HG03095 (cell line): ENCODE results near the gene KRTAP5-10.
"Not testable (repeated sequence)": the region's sequence is repeated elsewhere in the genome, so short reads cannot be mapped to it uniquely, and the experiment has no call there.

ENCODE experiments used
- ATAC-seq: cut with Tn5 transposase; IDR thresholded peaks from one replicate; pipeline ENCODE4 v1.9.1; 2021; ENCODE audit warnings: moderate library complexity; ENCODE audit not compliant: unreplicated experiment

Gene KRTAP5-10

DNA sequence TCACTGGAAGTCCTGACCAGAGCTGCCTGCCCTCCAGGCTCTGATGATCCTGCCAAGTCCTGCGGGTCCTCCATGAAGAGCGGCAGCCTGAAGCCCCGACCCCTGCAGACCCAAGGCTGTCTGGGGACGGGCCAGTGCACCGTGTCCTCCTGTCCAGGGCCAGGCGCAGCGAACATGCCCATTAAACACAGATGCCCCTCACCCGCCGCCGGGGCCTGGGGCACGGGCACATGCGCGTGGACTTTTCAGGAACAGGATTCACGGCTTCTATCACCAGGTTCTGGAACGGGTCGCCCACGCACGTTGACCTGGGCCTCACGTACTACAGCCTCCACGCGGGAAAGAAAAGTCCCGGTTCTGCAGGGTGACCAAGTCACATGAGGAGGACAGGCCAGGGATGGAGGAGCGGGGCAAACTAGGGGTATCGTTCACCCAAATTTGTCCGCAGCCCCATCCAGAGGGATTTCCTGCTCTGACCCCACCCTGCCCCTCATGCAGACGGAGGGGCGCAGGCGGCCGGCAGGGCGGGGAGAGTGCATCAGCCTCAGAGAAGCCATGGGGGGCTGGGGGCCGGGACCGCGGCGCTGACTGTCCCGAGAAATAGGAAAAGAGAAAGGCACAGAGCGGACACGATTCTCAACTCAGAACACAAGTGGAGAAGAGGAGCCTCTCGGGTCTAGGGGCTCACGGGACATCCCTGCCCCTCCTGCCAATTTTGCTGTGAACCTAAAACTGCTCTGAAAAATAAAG lies 5.9 kb downstream of the KRTAP5-10 start:
- ATAC-seq, result not testable (repeated sequence)

DNA sequence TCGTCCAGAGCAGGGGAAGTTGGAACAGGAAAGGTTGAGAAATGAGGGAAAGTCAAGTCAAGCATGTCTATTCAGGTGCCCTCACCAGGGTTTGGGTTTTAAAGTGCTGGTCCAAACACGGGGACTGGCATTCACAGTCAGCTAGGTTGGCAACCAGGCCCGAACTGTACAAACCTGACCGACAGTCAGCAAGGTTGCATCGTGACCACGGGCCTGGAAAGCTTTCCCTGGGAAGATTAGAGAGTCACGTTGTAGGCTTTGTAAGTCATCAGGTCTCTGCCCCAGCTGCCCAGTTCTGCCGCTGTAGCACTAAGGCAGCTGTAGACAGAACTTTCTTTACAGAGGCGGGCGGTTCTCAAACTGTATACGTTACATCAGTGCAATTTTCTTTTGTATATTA lies 7.4 kb downstream of the KRTAP5-10 start:
- ATAC-seq, result no peak

DNA sequence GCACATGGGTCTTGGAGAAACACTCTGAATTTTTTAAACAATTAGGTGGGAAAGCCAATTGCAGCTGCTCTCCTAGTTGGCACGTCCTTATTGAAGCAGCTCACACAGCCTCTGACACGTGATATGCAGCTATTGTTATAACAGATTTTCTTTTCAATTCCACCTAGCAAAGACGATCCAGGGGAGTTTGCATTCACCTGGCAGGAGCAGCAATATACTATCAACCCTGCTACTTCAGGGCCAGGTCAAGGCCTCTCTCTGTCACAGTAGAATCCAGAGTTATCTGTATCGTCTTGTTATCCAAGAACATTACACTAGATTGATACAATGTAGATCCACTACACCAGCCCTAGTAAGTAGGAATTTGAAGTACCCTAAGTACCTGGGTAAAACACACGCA lies 9.1 kb downstream of the KRTAP5-10 start:
- no peak for ATAC-seq

DNA sequence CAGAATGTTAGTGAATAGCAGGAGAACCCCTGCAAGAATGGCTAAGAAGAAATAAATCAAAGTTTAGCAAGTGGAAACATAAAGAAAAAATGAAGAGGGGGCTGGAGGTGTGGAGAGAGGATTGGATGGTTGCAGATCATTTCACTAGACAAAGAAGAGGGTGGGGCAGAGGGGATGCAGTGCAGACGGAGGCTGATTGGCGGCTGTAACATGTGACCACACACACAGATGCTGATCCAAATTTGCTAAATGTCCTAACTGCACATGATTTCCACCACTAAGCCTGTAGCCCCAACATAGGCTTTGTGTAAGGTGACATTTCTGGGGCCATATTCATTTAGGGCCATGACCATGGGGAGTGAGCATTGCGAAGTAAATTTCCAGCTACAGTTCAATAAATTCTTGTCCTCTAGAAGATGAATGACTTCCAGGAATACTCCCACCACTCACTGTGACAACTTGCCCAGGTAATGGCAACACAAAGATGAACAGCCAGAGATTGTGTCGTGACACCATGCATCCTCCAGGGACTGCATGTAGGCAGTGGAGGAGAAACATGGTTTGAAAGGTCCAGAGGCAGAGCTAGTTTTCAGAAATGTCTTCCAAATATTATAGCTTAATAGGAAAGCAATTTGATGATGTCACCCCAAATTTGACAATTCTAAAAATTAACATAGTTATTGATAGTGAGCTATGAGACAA lies 10.5 kb downstream of the KRTAP5-10 start:
- no peak for ATAC-seq

- not testable (repeated sequence) for ATAC-seq
These were observed 11.5 kb downstream of the KRTAP5-10 start for GRCh38 chr11:71576688-71577465.

GRCh38 chr11:71577469-71578004 lies 12.2 kb downstream of the KRTAP5-10 start:
- no peak for ATAC-seq

DNA sequence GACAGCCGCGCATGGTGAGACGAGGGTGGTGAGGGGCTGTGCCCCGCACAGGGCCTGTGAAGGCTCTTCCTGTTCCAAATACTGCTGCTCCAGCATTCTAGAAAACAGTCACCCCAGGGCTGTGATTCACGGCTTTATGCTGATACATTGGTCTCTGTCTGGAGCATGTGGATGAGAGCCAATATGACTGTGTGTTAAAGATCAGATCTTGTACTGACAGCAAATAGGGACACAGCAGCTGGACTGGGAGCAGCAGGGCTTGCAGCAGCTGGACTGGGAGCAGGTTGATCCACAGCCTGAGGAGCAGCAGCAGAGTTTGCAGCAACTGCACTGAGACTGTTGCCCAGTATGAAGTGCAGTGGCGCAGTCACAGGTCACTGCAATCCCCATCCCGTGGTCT lies 14.2 kb downstream of the KRTAP5-10 start:
- ATAC-seq, result not testable (repeated sequence)

- ATAC-seq, result no peak
These were observed 15.0 kb downstream of the KRTAP5-10 start for GRCh38 chr11:71580057-71581003.

GRCh38 chr11:71581826-71582225 lies 16.5 kb downstream of the KRTAP5-10 start:
- no peak for ATAC-seq

- ATAC-seq, result no peak
These were observed 17.0 kb downstream of the KRTAP5-10 start, which contains the start of gene KRTAP5-11 for GRCh38 chr11:71582309-71582895. Gene KRTAP5-11 (minus strand): TSS chr11:71582875. CDS start chr11:71582837, 38 bp downstream.

GRCh38 chr11:71582969-71583368 lies 17.6 kb downstream of the KRTAP5-10 start:
- ATAC-seq, result not testable (repeated sequence)

DNA sequence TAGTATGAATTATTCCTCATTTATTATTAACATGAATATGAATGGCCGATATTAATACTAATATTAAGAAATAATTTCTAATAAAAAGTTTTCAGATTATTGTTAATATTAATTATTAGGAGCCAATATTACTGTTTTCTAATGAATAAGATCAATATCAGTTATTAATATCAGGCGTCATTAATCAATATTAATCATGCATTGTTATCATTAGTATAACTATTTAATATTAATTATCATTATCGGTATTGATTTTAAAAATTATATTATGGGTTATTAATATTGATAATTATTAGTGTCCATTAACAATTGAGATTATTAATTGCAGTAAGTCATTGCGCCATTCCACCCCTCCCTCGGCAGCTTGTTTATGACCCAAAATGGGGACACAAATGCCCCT lies 20.3 kb downstream of the KRTAP5-10 start:
- not testable (repeated sequence) for ATAC-seq

GRCh38 chr11:71588314-71588713 lies 23.0 kb downstream of the KRTAP5-10 start:
- ATAC-seq, result not testable (repeated sequence)

GRCh38 chr11:71588822-71589545 lies 23.6 kb downstream of the KRTAP5-10 start:
- not testable (repeated sequence) for ATAC-seq

DNA sequence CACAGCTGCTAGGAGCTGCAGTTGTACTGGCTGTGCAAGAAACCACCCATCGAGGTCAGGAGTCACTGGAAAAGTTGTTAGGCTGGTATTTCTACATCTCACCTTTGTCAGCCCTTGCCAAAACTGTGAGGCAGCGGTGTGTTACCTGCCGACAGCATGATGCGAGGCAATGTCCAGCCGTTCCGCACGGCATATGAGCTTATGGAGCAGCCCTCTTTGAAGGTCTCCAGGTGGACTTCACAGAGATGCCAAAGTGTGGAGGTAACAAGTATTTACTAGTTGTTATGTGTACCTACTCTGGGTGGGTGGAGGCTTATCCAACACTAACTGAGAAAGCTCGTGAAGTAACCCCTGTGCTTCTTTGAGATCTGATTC lies 24.2 kb downstream of the KRTAP5-10 start:
- ATAC-seq, result not testable (repeated sequence)

DNA sequence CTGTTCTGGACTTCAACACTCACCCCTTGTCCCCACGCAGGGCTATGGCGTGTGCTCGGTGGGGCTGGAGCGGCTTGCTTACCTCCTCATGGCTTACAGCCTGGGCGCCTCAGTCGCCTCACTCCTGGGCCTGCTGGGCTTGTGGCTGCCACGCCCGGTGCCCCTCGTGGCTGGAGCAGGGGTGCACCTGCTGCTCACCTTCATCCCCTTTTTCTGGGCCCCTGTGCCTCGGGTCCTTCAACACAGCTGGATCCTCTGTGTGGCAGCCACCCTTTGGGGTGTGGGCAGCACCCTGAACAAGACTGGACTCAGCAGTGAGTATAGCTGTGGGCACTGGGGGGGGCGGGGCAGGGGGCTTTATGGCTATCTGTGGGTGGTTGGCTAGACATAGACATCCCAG lies 37.9 kb downstream of the KRTAP5-10 start:
- ATAC-seq, result not testable (repeated sequence)

GRCh38 chr11:71604798-71605488 lies 39.6 kb downstream of the KRTAP5-10 start:
- ATAC-seq, result not testable (repeated sequence)

- not testable (repeated sequence) for ATAC-seq
These were observed 41.6 kb downstream of the KRTAP5-10 start for GRCh38 chr11:71606853-71607519.
